GM12864 (cell line): ENCODE measurements around the gene GLYR1.

Experiments
- DNase-seq: peaks from one replicate; pipeline ENCODE4 v3.0.0-alpha.2; 2011; ENCODE audit warnings: low read depth
- H3K4me3 ChIP-seq: 2 replicates; pipeline ENCODE4 v1.5.1; 2011; ENCODE audit warnings: mild to moderate bottlenecking, low read depth, low read length, control low read depth
- TF ChIP-seq, protein P1 (sequence below): IDR thresholded peaks from 2 replicates; pipeline ENCODE4 v1.5.1; 2011; ENCODE audit warnings: low read depth, mild to moderate bottlenecking, moderate library complexity, low read length, control low read depth, inconsistent platforms; ENCODE audit errors: missing control alignments

The GLYR1 gene

DNA sequence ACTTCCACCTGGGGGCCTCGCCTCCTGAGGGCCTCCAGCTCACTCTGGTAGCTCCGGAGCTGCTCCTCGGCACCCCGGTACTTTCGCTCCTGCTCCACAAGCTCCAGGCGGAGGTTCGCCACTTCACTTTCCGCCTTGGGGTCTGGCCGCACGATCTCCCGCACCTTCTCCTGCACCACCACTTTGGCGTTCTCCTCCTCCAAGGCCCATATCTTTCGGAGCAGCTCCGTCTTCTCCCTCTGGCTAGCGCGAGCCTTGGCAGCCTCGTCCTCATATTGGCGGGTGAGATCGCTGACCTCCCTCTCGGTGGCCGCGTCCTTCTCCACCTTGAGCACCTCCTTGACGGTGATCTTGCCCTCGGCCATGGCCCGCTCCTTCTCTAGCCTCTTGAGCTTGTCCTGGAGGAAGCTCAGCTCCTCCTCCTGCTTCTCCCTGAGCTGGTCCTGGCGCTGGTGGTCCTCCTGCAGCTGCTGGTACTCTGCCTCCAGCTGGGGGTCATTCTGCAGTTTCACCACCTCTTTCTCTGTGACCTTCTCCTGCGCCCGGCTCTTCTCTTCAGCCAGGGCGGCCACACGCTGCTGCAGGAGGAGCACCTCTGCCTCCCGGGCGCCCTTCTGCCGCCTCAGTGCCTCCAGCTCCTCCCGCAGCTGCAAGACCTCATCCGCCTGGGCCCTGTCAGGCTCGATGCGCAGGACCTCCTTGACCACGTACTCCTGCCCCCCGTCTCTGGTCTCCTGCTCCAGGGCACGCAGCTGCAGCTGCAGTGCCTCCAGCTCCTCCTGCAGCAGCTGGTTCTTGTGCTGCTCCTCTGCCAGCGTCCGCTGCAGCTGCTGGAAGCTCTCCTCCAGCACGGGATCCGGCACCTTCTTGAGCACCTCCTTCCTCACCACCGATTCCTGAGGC, 38.1 kb upstream of the GLYR1 start:
- TF ChIP-seq, protein P1, sequence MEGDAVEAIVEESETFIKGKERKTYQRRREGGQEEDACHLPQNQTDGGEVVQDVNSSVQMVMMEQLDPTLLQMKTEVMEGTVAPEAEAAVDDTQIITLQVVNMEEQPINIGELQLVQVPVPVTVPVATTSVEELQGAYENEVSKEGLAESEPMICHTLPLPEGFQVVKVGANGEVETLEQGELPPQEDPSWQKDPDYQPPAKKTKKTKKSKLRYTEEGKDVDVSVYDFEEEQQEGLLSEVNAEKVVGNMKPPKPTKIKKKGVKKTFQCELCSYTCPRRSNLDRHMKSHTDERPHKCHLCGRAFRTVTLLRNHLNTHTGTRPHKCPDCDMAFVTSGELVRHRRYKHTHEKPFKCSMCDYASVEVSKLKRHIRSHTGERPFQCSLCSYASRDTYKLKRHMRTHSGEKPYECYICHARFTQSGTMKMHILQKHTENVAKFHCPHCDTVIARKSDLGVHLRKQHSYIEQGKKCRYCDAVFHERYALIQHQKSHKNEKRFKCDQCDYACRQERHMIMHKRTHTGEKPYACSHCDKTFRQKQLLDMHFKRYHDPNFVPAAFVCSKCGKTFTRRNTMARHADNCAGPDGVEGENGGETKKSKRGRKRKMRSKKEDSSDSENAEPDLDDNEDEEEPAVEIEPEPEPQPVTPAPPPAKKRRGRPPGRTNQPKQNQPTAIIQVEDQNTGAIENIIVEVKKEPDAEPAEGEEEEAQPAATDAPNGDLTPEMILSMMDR: no peak
- H3K4me3 ChIP-seq: no peak overlapping the region
- no peak for DNase-seq

DNA sequence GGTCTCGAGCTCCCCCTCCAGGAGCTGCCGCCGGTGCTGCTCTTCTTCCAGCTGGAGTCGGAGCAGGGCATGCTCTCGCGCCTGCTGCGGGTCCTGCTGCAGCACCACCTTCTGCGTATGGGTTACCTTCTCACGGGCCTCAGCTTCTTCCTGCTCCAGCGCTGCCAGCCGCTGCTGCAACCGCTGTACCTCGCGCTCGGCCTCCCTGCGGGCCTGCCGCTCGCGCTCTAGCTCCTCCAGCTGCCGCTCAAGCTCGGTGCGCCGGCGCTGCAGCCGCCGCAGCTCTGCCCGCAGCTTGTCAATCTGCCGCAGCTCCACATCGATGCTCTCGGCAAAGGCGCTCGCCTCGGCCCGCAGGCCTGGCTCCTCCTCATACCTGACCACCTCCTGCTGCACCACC, 37.1 kb upstream of the GLYR1 start:
- no peak overlapping the region for H3K4me3 ChIP-seq
- no peak for DNase-seq
- TF ChIP-seq, protein P1: no peak

DNA sequence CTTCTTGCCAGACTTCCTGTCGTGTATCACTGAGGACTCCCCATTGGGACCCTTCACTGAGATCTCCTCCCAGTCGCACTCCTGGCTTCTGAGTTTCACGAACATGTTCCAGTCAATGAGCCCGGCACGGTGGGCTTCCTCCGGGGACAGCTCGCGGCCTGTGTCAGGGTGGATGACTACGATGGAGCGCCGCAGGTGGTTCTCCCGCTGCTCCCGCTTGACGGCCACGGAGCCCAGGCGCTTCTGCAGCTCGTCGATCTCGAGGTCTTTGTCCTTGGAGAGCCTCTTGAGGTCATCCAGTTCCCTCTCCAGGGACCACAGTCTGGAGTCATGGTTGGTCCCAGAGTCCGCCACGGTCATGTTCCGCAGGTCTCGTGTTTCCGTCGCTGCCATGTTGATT, 36.4 kb upstream of the GLYR1 start:
- TF ChIP-seq, protein P1: no peak
- H3K4me3 ChIP-seq: no peak overlapping the region
- DNase-seq: no peak

DNA sequence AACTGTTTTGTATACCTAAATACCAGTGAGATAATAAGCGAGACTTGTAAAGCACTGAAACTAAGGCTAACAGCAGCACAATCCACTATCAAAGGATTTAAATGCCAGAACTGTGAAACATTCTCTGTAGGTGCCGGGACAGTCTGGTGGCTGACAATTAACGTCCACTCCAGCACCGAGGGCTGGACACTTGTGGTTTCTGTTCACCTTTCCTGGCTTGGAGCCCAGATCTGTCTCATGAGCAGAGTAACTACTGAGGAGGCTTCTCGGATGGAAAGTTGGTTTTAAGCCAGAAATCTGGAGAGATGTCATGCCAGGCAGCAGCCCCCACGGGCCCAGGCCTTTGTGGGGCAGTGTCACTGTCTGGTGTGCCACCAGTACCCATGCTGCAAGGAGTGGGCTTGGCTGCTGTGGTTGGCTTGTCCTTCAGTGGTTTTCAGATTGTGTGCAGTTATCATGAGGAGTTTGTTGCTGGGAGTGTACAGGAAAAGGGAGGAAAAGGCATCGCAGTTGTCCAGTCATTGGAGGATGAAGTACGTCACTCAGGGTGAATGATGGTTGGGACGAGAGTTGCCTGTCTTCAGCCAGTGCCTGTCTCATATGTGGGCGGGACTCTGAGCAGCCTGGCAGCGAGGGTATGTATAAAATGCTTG, 35.7 kb upstream of the GLYR1 start:
- no peak overlapping the region for H3K4me3 ChIP-seq
- no peak for DNase-seq

DNA sequence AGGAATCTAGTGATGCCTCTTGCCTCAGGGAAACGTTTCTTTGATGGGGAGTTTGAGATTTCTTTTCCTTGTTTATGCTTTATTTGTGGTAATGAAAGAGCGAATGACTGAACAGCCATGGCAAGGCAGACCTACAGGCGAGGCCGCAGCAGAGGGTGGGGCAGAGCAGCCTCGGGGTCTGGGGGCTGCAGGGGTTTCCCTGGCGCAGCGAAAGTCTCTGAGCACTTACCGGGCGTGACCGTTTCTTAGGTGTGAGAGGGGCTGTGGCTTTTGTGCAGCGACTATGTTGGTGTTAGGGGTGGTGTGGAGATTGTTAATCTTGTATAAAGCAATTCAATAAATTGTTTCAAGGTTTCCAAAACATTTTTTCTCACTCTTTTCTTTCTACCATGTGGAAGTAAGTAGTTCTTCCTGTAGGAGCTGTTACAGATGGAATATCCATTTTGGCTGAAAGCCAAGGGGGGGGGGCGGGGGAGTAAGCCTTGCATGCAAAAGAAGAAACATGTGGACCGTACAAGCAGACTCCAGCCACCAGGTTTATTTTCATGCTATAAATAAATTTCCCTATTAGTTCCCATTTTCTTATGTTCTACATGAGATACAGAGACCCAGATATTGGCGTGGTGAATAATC, 35.0 kb upstream of the GLYR1 start:
- TF ChIP-seq, protein P1: no peak
- H3K4me3 ChIP-seq: no peak overlapping the region
- DNase-seq: no peak

More for the DNA sequence above, 35.7 kb upstream of the GLYR1 start:
- TF ChIP-seq, protein P1: no peak

DNA sequence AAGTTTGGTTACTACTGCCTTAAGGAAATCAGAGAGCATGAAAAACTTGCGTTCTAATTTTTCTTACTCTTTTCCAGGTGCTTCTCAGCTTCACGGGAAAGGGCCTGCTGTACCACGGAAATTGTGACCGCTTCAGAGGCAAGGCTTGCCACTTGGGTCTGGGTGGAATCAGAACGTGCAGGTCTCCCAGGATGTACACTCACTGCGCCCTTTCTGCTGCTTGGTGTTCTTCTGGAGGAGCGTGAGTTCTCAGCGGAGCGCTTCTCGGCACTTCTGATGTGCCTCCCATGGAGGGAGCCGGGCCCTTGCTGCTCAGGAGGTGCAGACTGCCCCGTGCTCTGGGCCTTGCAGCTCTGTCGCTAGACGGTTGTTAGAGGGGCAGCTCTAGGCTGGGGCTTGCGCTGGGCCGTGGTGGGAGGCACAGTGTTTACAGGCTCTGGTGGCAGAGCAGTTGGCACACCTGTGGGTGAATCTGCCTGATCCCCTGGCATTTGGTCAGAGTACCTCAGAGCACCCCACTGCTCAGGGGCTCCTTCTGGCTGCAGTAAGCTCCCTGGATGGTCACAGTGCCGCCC, 33.0 kb upstream of the GLYR1 start:
- no peak for DNase-seq
- H3K4me3 ChIP-seq: no peak overlapping the region
- TF ChIP-seq, protein P1: no peak
